H9 (cell line): ENCODE data around the gene ERVK3-1. TPM values are rescaled to one million over a fixed set of nuclear protein-coding genes. Genes with fewer than 3 reads are reported as not detected.

Experiments used
- DNase-seq: peaks from one replicate; pipeline ENCODE4 v3.0.0-alpha.2; 2017
- H2AFZ ChIP-seq: one replicate; pipeline ENCODE4 v1.6.1; 2013; ENCODE audit warnings: mild to moderate bottlenecking, low read length, control low read depth, moderate library complexity
- H2AK5ac ChIP-seq: 2 replicates; pipeline ENCODE4 v1.6.1; 2013; ENCODE audit warnings: low read length, control low read depth, mixed read lengths; ENCODE audit not compliant: insufficient read length
- H2BK120ac ChIP-seq: one replicate; pipeline ENCODE4 v1.6.1; 2013; ENCODE audit warnings: low read depth, mild to moderate bottlenecking, low read length, control low read depth, inconsistent platforms; ENCODE audit not compliant: poor library complexity, severe bottlenecking
- H2BK12ac ChIP-seq: 2 replicates; pipeline ENCODE4 v1.6.1; 2013; ENCODE audit warnings: low read length, control low read depth, mixed read lengths, low read depth; ENCODE audit not compliant: insufficient read length
- H2BK15ac ChIP-seq: 2 replicates; pipeline ENCODE4 v1.6.1; 2013; ENCODE audit warnings: low read depth, low read length, control low read depth
- H2BK20ac ChIP-seq: one replicate; pipeline ENCODE4 v1.6.1; 2013; ENCODE audit warnings: low read depth, mild to moderate bottlenecking, low read length, control low read depth, inconsistent platforms; ENCODE audit not compliant: poor library complexity, severe bottlenecking
- H2BK5ac ChIP-seq: 2 replicates; pipeline ENCODE4 v1.6.1; 2013; ENCODE audit warnings: low read length, control low read depth, mixed read lengths; ENCODE audit not compliant: insufficient read length
- H3K14ac ChIP-seq: 2 replicates; pipeline ENCODE4 v1.6.1; 2013; ENCODE audit warnings: low read length, control low read depth; ENCODE audit not compliant: insufficient read depth
- H3K18ac ChIP-seq: 2 replicates; pipeline ENCODE4 v1.6.1; 2013; ENCODE audit warnings: low read depth, mild to moderate bottlenecking, mixed read lengths, low read length, control low read depth; ENCODE audit not compliant: insufficient read length
- H3K23ac ChIP-seq: 2 replicates; pipeline ENCODE4 v1.6.1; 2013; ENCODE audit warnings: low read length, control low read depth, mixed read lengths, low read depth; ENCODE audit not compliant: insufficient read length
- H3K23me2 ChIP-seq: 2 replicates; pipeline ENCODE4 v1.6.1; 2013; ENCODE audit warnings: low read depth, mild to moderate bottlenecking, mixed read lengths, low read length, control low read depth; ENCODE audit not compliant: insufficient read length, poor library complexity, severe bottlenecking
- H3K27ac ChIP-seq: 2 replicates; pipeline ENCODE4 v1.5.1; 2013; ENCODE audit warnings: low read length, control low read depth, mixed read lengths, low read depth; ENCODE audit not compliant: insufficient read length
- H3K27me3 ChIP-seq: 2 replicates; pipeline ENCODE4 v1.6.1; 2013; ENCODE audit warnings: low read length, control low read depth, inconsistent platforms; ENCODE audit not compliant: insufficient read depth
- H3K4ac ChIP-seq: 2 replicates; pipeline ENCODE4 v1.6.1; 2013; ENCODE audit warnings: low read depth, mild to moderate bottlenecking, control low read depth, inconsistent platforms, low read length, moderate library complexity
- H3K4me1 ChIP-seq: 2 replicates; pipeline ENCODE4 v1.6.1; 2013; ENCODE audit warnings: low read length, control low read depth, inconsistent platforms; ENCODE audit not compliant: insufficient read depth
- H3K4me2 ChIP-seq: 2 replicates; pipeline ENCODE4 v1.6.1; 2013; ENCODE audit warnings: low read length, control low read depth, mixed read lengths; ENCODE audit not compliant: insufficient read length, insufficient read depth
- H3K56ac ChIP-seq: 2 replicates; pipeline ENCODE4 v1.6.1; 2013; ENCODE audit warnings: low read depth, mild to moderate bottlenecking, mixed read lengths, low read length, control low read depth; ENCODE audit not compliant: insufficient read length
- H3K79me1 ChIP-seq: 2 replicates; pipeline ENCODE4 v1.6.1; 2013; ENCODE audit warnings: low read depth, mild to moderate bottlenecking, moderate library complexity, low read length, control low read depth, inconsistent platforms; ENCODE audit not compliant: insufficient read depth, poor library complexity, severe bottlenecking
- H3K79me2 ChIP-seq: 2 replicates; pipeline ENCODE4 v1.6.1; 2013; ENCODE audit warnings: low read length, control low read depth, inconsistent platforms; ENCODE audit not compliant: insufficient read depth
- H3K9ac ChIP-seq: 2 replicates; pipeline ENCODE4 v1.6.1; 2013; ENCODE audit warnings: low read length, control low read depth, mixed read lengths; ENCODE audit not compliant: insufficient read length; ENCODE audit errors: extremely low read depth
- H3K9me3 ChIP-seq: one replicate; pipeline ENCODE4 v1.6.1; 2013; ENCODE audit warnings: low read depth, low read length, inconsistent platforms; ENCODE audit not compliant: control insufficient read depth
- H3T11ph ChIP-seq: one replicate; pipeline ENCODE4 v1.6.1; 2013; ENCODE audit warnings: mild to moderate bottlenecking, low read length, control low read depth, inconsistent platforms
- H4K20me1 ChIP-seq: one replicate; pipeline ENCODE4 v1.6.1; 2013; ENCODE audit not compliant: control insufficient read depth, insufficient read length, insufficient read depth
- H4K5ac ChIP-seq: 2 replicates; pipeline ENCODE4 v1.6.1; 2013; ENCODE audit warnings: low read depth, mild to moderate bottlenecking, mixed read lengths, low read length, control low read depth; ENCODE audit not compliant: insufficient read length
- H4K8ac ChIP-seq: replicated peaks from 2 replicates; pipeline ENCODE4 v1.6.1; 2013; ENCODE audit warnings: low read length, control low read depth, mixed read lengths, low read depth; ENCODE audit not compliant: insufficient read length
- H4K91ac ChIP-seq: 2 replicates; pipeline ENCODE4 v1.6.1; 2013; ENCODE audit warnings: low read depth, mild to moderate bottlenecking, moderate library complexity, mixed read lengths, low read length, control low read depth; ENCODE audit not compliant: insufficient read length
- H3K27ac Mint-ChIP-seq, 3 experiments: 2 replicates in 2 of 3; 3 replicates in 1 of 3; pipeline ENCODE4 v1.8.0; 2020 to 2021; ENCODE audit warnings: mixed read lengths in 3 of 3, mild to moderate bottlenecking in 1 of 3, moderate library complexity in 1 of 3
- H3K27me3 Mint-ChIP-seq: 2 replicates; pipeline ENCODE4 v1.8.0; 2021; ENCODE audit warnings: low read depth, mild to moderate bottlenecking, moderate library complexity, mixed read lengths
- H3K36me3 Mint-ChIP-seq, 3 experiments: 2 replicates in 2 of 3; 3 replicates in 1 of 3; pipeline ENCODE4 v1.8.0; 2020 to 2021; ENCODE audit warnings: low read depth in 3 of 3, mixed read lengths in 3 of 3; ENCODE audit not compliant: insufficient read depth in 1 of 3
- H3K4me1 Mint-ChIP-seq, 2 experiments: 2 replicates each; pipeline ENCODE4 v1.8.0; 2020; ENCODE audit warnings: mixed read lengths in 2 of 2
- H3K4me3 Mint-ChIP-seq, 2 experiments: 2 replicates in 1 of 2; 3 replicates in 1 of 2; pipeline ENCODE4 v1.8.0; 2020 to 2021; ENCODE audit warnings: mild to moderate bottlenecking in 2 of 2, mixed read lengths in 2 of 2, moderate library complexity in 1 of 2
- H3K9me3 Mint-ChIP-seq, 2 experiments: 2 replicates in 1 of 2; 3 replicates in 1 of 2; pipeline ENCODE4 v1.8.0; 2020; ENCODE audit warnings: mild to moderate bottlenecking in 2 of 2, mixed read lengths in 2 of 2, moderate library complexity in 1 of 2
- whole genome bisulfite sequencing: extraction: QIAGEN DNeasy Blood & Tissue Kit; methylation state at CpG from one replicate; pipeline ENCODE4 v1.1.7; 2013; ENCODE audit warnings: missing lambda C conversion rate, low lambda C conversion rate, mixed read lengths; ENCODE audit not compliant: insufficient read length; ENCODE audit errors: extremely low coverage; 5-methylcytosine and 5-hydroxymethylcytosine counted together
- total RNA-seq: library from RNA; stranded (reverse); gene quantifications from 2 replicates; pipeline ENCODE4 v1.2.1, GENCODE V29; 2021
- TF ChIP-seq, protein P1 (sequence below): fragments of 200-600 bp; sonication (generic); conservative IDR thresholded peaks from 3 replicates; pipeline ENCODE4 v1.8.0; 2021; ENCODE audit warnings: antibody characterized with exemption, mild to moderate bottlenecking

The ERVK3-1 gene
- total RNA-seq, 1 experiment from 2014 or later, result 43.7 TPM

DNA sequence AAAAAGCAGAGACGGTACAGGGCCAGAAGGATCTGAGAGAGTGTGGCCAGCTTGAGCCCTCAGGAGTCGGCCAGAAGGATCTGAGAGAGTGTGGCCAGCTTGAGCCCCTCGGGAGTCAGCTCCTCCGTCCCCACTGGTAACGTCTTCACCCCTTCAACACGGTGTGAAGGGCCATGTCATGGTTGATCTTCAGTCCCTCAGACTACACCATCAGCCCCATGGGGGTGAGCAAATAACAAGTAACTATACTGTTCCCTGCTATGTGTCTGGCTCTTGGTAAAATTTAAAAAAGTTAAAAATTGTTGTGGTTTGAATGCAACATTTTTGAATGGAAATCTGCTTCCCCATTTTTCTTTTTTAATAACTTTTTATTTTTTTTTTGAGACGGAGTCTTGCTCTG is 28.0 kb upstream of the ERVK3-1 start:
- peaks cover 5 to 7% of the 10 kb centered on the region in 2 experiments; a peak in 4 of 5 replicates for H3K9me3 Mint-ChIP-seq
- Histone ChIP-seq H4K91ac (no peak overlapping the region), H3K56ac (no peak overlapping the region), H3T11ph (no peak overlapping the region), H3K23ac (no peak overlapping the region), H2AK5ac (no peak overlapping the region), H2BK120ac (no peak overlapping the region), H3K9me3 (no peaks in the 10 kb centered on the region), H3K27ac (no peak overlapping the region), H3K27me3 (no peaks in the 10 kb centered on the region), H2BK5ac (no peak overlapping the region), H3K4me2 (no peak overlapping the region), H3K23me2 (peaks cover 5% of the 10 kb centered on the region), H3K79me2 (peaks cover 30% of the 10 kb centered on the region), H2AFZ (no peak overlapping the region), H4K8ac (no peak overlapping the region), H3K18ac (no peak overlapping the region), H3K4ac (no peak overlapping the region), H2BK20ac (no peak overlapping the region), H2BK15ac (0 out of 2 replicates have a peak overlapping the region, but pooled peaks have one; percentile 58), H4K20me1 (peaks cover 2% of the 10 kb centered on the region), H3K79me1 (peaks cover 12% of the 10 kb centered on the region), H4K5ac (no peak overlapping the region), H3K4me1 (peaks cover 9% of the 10 kb centered on the region; the same call in 1 of the 2 replicates), H3K9ac (no peak overlapping the region), H2BK12ac (no peak overlapping the region), H3K14ac (no peak overlapping the region)
- H3K27me3 Mint-ChIP-seq, result no peaks in the 10 kb centered on the region
- peaks cover 35 to 43% (median 40%) of the 10 kb centered on the region in 3 experiments for H3K36me3 Mint-ChIP-seq
- peaks cover 22 to 26% of the 10 kb centered on the region in 2 experiments for H3K4me1 Mint-ChIP-seq
- no peak for DNase-seq
- TF ChIP-seq, protein P1, sequence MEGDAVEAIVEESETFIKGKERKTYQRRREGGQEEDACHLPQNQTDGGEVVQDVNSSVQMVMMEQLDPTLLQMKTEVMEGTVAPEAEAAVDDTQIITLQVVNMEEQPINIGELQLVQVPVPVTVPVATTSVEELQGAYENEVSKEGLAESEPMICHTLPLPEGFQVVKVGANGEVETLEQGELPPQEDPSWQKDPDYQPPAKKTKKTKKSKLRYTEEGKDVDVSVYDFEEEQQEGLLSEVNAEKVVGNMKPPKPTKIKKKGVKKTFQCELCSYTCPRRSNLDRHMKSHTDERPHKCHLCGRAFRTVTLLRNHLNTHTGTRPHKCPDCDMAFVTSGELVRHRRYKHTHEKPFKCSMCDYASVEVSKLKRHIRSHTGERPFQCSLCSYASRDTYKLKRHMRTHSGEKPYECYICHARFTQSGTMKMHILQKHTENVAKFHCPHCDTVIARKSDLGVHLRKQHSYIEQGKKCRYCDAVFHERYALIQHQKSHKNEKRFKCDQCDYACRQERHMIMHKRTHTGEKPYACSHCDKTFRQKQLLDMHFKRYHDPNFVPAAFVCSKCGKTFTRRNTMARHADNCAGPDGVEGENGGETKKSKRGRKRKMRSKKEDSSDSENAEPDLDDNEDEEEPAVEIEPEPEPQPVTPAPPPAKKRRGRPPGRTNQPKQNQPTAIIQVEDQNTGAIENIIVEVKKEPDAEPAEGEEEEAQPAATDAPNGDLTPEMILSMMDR, result no peak
- no CpG with 5 or more reads among the region's 7 CpGs for WGBS
- H3K4me3 Mint-ChIP-seq, result peak overlapping the region; percentile 93 to 98; a peak in 3 of 5 replicates
- no peak overlapping the region for H3K27ac Mint-ChIP-seq
